ENCODE data around the gene OR8D1.

Gene OR8D1

DNA sequence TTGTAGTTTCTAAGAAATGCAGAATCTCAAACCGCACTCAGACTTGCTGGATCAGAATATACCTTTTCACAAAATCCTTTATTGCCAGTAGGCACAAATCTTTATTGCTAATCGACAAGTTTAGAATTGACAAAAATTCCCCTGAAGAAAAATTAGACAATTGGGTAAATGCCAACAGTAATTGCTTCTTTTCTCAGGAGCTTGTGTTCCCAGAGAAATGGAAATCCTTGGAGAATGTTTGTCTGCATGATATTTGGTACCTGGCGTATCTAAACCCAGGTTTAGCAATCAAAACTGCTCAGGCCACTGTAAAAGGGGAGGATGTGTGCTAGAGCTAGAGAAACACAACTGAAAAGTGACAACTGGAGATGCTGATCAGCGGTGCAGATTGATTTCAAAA is 57.7 kb downstream of the OR8D1 start, which contains the start of gene OR8G5:
OR8G5 (plus strand) TSS at position 301 of the 400 bp plus-strand sequence. CDS start 8,556 bp downstream, outside the sequence.
- no peak for TF ChIP-seq CTCF (IDR thresholded peaks at IDR 0.05; ENCODE audit: low read depth, low read length)
- H3K4me3 ChIP-seq (ENCODE audit: low read depth, low read length) = no peak within 1 kb of the TSS

Measured in WI38 (cell line).